Right atrium auricular region (tissue), 2 donors: Measurements from ENCODE around the gene OCIAD2. TPM values are rescaled to one million over a fixed set of nuclear protein-coding genes. Genes with fewer than 3 reads are reported as not detected.
"Not testable (repeated sequence)": the region's sequence is repeated elsewhere in the genome, so short reads cannot be mapped to it uniquely, and the experiment has no call there.

Experiments used
- DNase-seq: peaks from one replicate; pipeline ENCODE4 v3.0.0-alpha.2; 2019; ENCODE audit warnings: low spot score
- H3K27ac ChIP-seq, 2 donors: fragments of 200-600 bp; sonication (generic); 1 replicate in 1 of 2; 2 replicates in 1 of 2; pipeline ENCODE4 v1.5.1; 2016 to 2019
- H3K27me3 ChIP-seq, 2 donors: fragments of 200-600 bp; sonication (generic); one replicate each; pipeline versions ENCODE4 v1.5.1 to v1.6.0; 2017 to 2019
- H3K36me3 ChIP-seq: fragments of 200-600 bp; sonication (generic); one replicate; pipeline ENCODE4 v1.5.1; 2016
- H3K4me1 ChIP-seq, 2 donors: fragments of 200-600 bp; sonication (generic); one replicate each; pipeline versions ENCODE4 v1.5.1 to v1.6.0; 2017 to 2019
- H3K4me3 ChIP-seq, 2 donors: fragments of 200-600 bp; sonication (generic); 1 replicate in 1 of 2; 2 replicates in 1 of 2; pipeline ENCODE4 v1.5.1; 2017 to 2019; ENCODE audit warnings: mild to moderate bottlenecking in 1 of 2, moderate library complexity in 1 of 2
- H3K9me3 ChIP-seq, 2 donors: fragments of 200-600 bp; sonication (generic); one replicate each; pipeline ENCODE4 v1.5.1; 2019
- total RNA-seq, 2 donors: library from RNA; depleted of rRNA; stranded (reverse); fragments of >200 nt; gene quantifications; one replicate each; pipeline ENCODE4 v1.1.0, GENCODE V29; 2016
- TF ChIP-seq, protein P1 (sequence below), 2 donors: fragments of 200-600 bp; sonication (generic); IDR thresholded peaks; one replicate each; pipeline ENCODE4 v1.5.1; 2019; ENCODE audit warnings: antibody characterized with exemption in 2 of 2

Gene OCIAD2
- total RNA-seq, 2 donors from 2014 or later: 8.3 to 13.2 TPM

DNA sequence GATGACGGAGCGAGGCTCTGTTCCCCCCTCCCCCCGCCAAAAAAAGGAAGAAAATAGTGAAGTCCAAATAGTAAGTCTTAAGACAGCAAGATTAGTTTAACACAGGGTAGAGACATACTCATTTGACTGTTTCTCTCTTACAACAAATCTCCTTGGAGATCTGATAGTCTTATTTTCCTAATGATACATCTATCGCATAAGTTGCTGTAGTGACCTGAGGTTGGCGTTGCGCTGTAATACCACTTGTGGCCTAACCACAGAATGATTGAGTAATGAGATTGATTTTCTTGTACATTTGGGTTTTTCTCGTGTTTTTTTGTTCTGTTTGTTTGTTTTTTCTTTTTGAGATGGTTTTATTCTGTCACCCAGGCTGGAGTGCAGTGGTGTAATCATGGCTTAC lies 48.4 kb downstream of the OCIAD2 start:
- peaks cover 48% of the 10 kb centered on the region for H3K36me3 ChIP-seq
- no peaks in the 10 kb centered on the region for H3K9me3 ChIP-seq
- no peaks in the 10 kb centered on the region for H3K4me1 ChIP-seq
- no peak overlapping the region for H3K27ac ChIP-seq
- TF ChIP-seq, protein P1, sequence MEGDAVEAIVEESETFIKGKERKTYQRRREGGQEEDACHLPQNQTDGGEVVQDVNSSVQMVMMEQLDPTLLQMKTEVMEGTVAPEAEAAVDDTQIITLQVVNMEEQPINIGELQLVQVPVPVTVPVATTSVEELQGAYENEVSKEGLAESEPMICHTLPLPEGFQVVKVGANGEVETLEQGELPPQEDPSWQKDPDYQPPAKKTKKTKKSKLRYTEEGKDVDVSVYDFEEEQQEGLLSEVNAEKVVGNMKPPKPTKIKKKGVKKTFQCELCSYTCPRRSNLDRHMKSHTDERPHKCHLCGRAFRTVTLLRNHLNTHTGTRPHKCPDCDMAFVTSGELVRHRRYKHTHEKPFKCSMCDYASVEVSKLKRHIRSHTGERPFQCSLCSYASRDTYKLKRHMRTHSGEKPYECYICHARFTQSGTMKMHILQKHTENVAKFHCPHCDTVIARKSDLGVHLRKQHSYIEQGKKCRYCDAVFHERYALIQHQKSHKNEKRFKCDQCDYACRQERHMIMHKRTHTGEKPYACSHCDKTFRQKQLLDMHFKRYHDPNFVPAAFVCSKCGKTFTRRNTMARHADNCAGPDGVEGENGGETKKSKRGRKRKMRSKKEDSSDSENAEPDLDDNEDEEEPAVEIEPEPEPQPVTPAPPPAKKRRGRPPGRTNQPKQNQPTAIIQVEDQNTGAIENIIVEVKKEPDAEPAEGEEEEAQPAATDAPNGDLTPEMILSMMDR (IDR thresholded peaks at IDR 0.05): no peak
- no peaks in the 10 kb centered on the region for H3K27me3 ChIP-seq
- no peak for DNase-seq
- no peak overlapping the region for H3K4me3 ChIP-seq

DNA sequence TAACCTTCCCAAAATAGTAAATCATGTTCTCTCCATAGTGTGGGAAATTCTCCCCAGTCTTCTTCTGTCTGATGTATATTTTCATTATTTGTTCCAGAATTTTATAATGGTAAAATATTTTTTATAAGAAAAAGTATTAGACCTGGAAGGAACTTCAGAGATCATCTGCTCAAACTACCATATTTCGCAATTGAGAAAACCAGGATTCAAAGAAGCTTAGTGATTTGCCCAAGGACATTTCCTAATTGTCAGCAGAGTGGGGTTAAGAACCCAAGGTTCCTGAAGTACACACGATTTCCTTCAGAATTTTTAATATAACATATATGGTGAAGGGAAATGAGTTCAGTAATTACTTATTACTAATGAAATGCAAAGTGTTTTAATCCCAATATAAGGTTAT lies 51.6 kb downstream of the OCIAD2 start:
- Histone ChIP-seq H3K27me3 (no peaks in the 10 kb centered on the region), H3K4me3 (no peak overlapping the region), H3K27ac (no peak overlapping the region), H3K9me3 (no peaks in the 10 kb centered on the region), H3K36me3 (peaks cover 49% of the 10 kb centered on the region), H3K4me1 (no peaks in the 10 kb centered on the region)
- DNase-seq: no peak
- TF ChIP-seq, protein P1 (IDR thresholded peaks at IDR 0.05): no peak

DNA sequence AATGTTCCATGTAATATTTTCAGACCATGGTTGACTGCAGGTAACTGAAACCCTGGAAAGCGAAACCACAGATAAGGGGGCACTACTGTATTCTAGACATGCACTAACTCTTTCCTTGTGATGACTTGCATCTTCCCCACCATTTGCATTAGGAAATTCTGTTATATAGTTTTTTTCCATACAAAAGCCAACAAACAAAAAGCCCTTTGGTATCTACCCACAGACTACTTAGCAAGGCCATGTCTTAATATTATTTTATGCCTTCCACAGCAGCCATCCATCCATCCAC lies 52.2 kb downstream of the OCIAD2 start:
- H3K4me1 ChIP-seq: no peaks in the 10 kb centered on the region
- no peaks in the 10 kb centered on the region for H3K27me3 ChIP-seq
- no peaks in the 10 kb centered on the region for H3K9me3 ChIP-seq
- TF ChIP-seq, protein P1 (IDR thresholded peaks at IDR 0.05): no peak
- no peak overlapping the region for H3K27ac ChIP-seq
- no peak overlapping the region for H3K4me3 ChIP-seq
- no peak for DNase-seq
- peaks cover 47% of the 10 kb centered on the region for H3K36me3 ChIP-seq

DNA sequence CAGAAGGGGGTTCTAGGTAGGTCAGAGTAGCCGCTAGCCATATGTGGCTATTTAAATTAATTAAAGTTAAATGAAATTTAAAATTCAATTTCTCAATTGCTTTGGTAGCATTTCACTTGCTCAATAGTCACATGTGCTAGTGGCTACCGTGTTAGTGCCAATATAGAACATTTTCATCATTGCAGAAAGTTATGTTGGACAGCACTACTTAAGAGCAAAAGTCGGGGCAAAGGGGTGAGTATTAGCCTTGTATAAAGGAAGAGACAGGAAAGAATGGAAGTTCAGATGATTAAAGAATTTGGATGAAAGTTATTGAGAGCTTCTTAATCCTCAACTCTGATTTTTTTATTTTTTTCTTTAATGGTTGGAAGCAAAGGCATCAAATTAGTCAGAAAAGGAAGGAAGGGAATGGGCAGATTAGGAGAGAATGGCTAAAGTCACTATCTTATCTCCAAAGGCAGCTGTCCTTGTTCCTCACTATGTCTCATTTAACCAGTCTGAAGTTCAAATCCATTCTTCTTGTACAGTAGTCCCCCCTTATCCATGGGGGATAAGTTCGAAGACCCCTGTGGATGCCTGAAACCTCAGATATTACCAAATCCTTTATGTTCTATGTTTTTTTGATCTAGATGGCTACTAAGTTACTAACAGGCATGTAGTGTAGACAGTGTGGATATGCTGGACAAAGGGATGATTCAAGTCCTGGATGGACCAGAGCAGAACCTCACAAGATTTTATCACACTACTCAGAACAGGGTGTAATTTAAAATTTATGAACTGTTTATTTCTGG lies 52.8 kb downstream of the OCIAD2 start:
- TF ChIP-seq, protein P1 (IDR thresholded peaks at IDR 0.05): no peak
- no peaks in the 10 kb centered on the region for H3K9me3 ChIP-seq
- no peak overlapping the region for H3K27ac ChIP-seq
- no peaks in the 10 kb centered on the region for H3K4me1 ChIP-seq
- H3K36me3 ChIP-seq: peaks cover 51% of the 10 kb centered on the region
- no peak for DNase-seq
- no peak overlapping the region for H3K4me3 ChIP-seq
- no peaks in the 10 kb centered on the region for H3K27me3 ChIP-seq

DNA sequence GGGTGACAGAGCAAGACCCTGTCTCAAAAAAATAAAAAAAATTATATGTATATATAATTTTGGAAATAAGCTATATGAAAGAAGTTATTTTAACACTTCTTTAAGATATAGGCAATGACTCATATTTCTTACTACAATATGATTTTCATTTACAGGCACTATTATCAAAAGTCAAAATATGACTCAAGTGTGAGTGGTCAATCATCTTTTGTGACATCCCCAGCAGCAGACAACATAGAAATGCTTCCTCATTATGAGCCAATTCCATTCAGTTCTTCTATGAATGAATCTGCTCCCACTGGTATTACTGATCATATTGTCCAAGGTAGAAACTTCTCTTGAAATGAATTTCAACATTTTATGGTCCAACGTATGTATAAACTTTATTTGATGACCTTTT lies 54.9 kb downstream of the OCIAD2 start:
- Histone ChIP-seq H3K9me3 (no peaks in the 10 kb centered on the region), H3K27me3 (no peaks in the 10 kb centered on the region), H3K36me3 (peaks cover 38% of the 10 kb centered on the region), H3K4me3 (no peak overlapping the region), H3K27ac (no peak overlapping the region), H3K4me1 (no peaks in the 10 kb centered on the region)
- TF ChIP-seq, protein P1 (IDR thresholded peaks at IDR 0.05): no peak
- DNase-seq: no peak

DNA sequence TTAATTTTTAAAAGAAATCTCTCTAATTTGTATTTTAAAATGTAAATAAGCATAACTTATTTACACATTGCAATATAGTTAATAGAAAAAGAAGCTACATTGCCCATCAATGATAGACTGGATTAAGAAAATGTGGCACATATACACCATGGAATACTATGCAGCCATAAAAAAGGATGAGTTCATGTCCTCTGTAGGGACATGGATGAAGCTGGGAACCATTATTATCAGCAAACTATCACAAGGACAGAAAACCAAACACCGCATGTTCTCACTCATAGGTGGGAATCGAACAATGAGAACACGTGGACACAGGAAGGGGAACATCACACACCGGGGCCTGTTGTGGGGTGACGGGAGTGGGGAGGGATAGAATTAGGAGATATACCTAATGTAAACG lies 57.8 kb downstream of the OCIAD2 start:
- DNase-seq, H3K4me3 ChIP-seq, H3K4me1 ChIP-seq, H3K27me3 ChIP-seq, H3K9me3 ChIP-seq, H3K27ac ChIP-seq: not testable (repeated sequence)
- H3K36me3 ChIP-seq: peaks cover 48% of the 10 kb centered on the region
